T-helper 1 cell treated with Interleukin-12 subunit alpha and Interleukin-12 subunit beta and Interleukin-4 antibody, amounts not matched to agents 30 ng/mL and 1 ng/mL, for 36 hours (primary cell): ENCODE data around the gene RTN4. TPM values are rescaled to one million over a fixed set of nuclear protein-coding genes. Genes with fewer than 3 reads are reported as not detected.
"Not testable (repeated sequence)": the region's sequence is repeated elsewhere in the genome, so short reads cannot be mapped to it uniquely, and the experiment has no call there.

Experiments
- intact Hi-C: fragments of 100-400 bp; cut with micrococcal nuclease; formaldehyde crosslinking; loops from one replicate; pipeline ENCODE4 v1.15.1; 2024
- total RNA-seq: library from RNA; stranded (reverse); gene quantifications from 2 replicates; pipeline ENCODE4 v1.2.3, GENCODE V29; 2022

The RTN4 gene, protein sequence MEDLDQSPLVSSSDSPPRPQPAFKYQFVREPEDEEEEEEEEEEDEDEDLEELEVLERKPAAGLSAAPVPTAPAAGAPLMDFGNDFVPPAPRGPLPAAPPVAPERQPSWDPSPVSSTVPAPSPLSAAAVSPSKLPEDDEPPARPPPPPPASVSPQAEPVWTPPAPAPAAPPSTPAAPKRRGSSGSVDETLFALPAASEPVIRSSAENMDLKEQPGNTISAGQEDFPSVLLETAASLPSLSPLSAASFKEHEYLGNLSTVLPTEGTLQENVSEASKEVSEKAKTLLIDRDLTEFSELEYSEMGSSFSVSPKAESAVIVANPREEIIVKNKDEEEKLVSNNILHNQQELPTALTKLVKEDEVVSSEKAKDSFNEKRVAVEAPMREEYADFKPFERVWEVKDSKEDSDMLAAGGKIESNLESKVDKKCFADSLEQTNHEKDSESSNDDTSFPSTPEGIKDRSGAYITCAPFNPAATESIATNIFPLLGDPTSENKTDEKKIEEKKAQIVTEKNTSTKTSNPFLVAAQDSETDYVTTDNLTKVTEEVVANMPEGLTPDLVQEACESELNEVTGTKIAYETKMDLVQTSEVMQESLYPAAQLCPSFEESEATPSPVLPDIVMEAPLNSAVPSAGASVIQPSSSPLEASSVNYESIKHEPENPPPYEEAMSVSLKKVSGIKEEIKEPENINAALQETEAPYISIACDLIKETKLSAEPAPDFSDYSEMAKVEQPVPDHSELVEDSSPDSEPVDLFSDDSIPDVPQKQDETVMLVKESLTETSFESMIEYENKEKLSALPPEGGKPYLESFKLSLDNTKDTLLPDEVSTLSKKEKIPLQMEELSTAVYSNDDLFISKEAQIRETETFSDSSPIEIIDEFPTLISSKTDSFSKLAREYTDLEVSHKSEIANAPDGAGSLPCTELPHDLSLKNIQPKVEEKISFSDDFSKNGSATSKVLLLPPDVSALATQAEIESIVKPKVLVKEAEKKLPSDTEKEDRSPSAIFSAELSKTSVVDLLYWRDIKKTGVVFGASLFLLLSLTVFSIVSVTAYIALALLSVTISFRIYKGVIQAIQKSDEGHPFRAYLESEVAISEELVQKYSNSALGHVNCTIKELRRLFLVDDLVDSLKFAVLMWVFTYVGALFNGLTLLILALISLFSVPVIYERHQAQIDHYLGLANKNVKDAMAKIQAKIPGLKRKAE
- 71.3 and 81.2 TPM in 2 replicates for total RNA-seq

DNA sequence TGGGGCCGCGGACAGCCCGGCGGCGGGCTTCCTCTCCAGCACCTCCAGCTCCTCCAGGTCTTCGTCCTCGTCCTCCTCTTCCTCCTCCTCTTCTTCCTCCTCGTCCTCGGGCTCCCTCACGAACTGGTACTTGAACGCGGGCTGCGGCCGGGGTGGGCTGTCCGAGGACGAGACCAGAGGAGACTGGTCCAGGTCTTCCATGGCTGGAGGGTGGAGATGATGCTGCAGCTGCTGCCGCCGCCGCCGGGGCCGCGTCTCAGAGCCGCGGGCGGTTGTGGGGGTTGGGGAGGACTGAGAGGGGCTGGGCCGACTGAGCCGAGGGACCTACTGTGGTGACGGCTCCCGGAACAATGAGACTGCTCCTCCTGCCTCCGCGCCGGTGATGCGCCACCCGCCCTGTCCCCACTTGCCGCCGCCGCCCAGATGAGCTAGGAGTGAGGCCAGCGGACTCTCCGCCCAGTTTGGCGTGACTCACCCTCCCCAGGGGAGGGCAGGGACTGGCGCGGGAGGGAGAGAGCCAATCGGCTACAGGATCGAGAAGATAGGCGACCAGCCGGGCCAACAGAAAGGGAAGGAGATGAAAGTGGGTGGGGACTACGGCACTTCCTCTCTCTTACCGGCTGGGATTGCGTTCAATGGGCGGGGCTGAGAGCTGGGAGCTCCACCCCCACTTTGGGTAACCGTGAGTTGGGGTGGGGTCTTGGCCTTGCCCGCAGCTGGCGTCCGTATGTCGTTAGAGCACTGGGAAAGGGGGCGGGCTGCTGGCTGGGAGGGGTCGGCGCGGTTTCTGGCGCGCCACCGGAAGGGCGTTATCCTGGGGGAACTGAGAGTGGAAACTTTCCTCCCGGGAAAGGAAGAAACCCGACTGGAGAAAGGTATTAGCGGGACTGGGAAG lies at the start of gene RTN4:
RTN4 (minus strand) TSS at position 352 of the 895 bp plus-strand sequence; CDS start at position 201, 151 bp downstream.
- intact Hi-C loops: loop anchor here (1.0 to 5.0 kb wide), 19 partner anchors 35 to 1283 kb away; partner anchors contain the start of genes ACYP2, ASB3, CFAP36 and CHAC2

DNA sequence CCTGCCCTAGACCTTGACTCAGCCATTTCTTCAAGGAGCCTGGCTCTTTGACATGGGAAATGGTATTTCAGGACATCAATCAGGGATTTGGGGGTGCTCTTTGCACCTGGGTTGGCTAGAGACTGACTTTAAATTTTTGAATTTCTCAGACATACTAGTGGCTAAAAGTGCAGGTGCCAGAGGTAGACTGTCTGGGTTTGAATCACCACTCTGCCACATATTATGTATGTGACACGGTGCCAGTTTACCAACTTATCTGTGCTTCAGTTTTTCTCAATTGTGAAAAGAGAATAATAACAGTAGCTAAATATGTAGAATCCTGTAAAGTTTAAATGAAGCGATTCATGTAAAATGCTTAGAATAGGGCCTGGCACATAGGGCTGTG lies 49.2 kb upstream of the RTN4 start:
- intact Hi-C loops: no loop called here

DNA sequence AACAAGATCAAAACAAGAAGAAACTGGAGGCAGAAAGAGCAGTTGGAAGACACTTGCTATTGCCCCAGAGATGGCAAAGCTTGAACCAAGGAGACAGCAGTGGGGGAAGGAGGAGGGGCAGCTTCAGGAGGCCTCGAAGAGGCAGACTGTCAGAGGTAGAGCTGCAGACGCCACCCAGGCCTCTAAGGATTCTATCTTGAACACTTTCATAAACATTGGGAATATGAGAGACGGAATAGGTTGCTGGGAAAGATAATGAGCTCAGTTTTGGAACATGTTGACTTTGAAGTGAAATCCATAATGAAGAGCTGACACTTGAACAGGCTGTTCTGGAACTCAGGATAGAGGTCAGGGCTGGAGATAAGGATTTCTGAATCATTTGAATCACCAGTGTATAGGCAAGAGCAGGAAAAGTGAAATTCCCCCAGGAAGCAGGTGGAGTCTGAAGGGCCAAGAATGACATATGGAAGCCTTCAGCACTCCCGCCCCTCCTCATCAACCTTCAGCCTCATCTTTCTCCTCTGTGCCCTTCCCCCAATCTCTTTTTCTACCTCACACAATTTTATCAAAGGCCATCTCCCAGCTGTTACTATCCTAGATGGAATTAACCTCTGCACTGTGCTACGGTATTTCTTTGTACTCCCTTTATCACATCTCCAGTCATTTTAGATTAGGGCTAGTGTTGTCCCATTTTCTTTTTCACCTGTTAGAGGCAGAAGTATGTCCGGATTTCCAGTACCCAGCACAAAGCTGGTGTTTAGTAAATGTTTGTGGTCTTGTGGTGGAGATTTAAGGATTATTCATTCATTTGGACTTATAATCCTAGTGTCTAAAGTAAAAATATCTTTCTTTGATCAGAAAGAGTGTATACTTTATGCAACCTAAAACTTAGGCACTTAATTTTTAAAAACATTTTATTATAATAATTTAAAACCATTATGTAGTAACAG lies 47.5 kb upstream of the RTN4 start:
- intact Hi-C loops: no loop called here

DNA sequence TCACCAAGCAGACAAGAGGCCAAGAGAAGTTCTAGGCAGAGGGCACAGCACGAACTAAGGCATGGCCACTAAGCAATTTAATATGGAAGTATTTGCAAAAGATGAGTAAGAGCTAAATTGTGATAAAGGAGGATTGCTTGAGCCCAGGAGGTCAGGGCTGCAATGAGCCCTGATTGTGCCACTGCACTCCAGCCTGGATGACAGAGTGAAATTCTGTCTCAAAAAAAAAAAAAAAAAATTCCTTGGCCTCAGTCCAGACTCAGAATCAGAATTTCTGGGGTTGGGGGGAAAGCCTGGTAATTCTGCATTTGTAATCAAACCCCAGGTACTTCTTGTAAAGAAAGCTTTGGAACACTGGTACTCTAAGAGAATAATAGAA lies 46.8 kb upstream of the RTN4 start:
- intact Hi-C loops: no loop called here

DNA sequence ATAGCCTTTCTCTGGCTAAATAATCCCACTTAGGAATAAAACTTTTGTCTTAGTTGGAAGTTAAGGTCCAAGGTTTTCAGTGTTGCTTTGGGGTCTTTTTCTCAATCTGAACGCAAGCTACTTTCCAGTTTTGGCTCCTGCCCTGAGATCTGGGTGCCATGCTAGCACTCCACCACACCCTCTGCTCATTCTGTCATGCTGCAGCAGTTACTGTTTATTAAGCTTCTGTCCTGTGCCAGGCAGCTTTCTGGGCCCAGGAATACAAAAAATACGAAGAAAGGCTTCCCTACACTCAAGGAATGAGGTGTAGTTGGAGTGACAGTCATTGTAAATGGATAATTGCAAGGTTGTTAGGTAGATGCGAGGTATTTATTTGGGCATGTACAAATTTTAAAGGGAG lies 46.3 kb upstream of the RTN4 start:
- intact Hi-C loops: no loop called here

DNA sequence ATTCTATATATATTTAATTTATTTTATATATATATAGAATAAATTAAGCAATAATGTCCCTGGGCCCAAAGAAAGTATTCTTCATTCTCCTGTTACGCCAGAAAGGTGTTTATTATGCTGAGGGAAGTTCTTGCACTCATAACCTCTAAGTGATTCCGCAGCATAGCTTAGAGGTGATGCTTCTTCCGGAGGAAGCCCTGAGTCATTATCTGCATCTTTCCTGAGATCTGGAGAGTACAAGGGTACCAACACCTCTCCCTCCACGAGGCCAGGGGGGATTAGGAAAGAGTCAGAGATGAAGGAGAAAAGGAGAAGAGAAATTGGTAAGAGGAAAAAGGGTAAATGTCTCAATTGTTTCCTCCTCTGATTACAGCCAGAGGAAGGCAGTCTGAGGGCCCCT lies 43.1 kb upstream of the RTN4 start:
- intact Hi-C loops: no loop called here

DNA sequence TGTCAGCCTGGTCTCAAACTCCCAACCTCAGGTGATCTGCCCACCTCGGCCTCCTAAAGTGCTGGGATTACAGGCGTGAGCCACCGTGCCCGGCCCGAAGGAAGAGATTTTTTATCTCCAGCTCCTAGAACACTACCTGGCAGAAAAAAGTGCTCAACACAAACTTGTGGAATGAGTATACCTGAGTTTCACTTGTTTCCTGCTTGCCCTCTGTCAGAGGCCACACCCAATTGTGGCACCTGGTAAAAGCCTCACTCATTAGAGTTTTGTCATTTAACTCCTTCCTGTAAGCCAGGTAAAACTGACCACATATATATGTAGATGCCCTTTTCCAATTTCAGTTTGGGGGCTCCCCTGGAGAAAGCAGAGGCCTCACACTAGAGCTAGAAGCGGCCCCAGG lies 42.2 kb upstream of the RTN4 start:
- intact Hi-C loops: no loop called here

DNA sequence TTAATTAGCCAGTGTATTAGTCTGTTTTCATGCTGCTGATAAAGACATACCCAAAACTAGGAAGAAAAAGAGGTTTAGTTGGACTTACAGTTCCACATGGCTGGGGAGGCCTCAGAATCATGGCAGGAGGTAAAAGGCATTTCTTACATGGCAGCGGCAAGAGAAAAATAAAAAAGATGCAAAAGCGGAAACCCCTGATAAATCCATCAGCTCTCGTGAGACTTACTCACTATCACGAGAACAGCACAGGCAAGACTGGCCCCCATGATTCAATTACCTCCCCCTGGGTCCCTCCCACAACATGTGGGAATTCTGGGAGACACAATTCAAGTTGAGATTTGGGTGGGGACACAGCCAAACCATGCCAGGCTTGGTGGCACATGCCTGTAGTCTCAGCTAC lies 41.4 kb upstream of the RTN4 start:
- intact Hi-C loops: not testable (repeated sequence)

DNA sequence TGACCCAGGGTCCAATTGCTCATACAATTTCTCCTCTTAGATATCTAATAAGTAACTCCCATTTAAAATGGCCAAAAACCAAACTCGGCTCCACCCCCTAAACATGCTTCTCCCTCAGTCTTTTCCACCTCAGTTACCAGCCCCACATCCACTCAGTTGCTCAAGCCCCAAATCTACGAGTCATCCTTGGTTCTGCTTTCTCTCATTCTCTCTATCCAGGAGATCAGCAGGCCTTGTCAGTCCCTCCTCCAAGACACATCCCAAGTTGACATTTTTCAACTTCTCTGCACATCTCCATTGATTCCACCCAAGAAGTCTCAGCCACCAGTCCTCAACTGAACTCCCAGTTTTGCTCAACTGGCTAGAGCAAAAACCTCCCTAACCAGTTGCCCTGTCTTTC lies 40.5 kb upstream of the RTN4 start:
- intact Hi-C loops: no loop called here

DNA sequence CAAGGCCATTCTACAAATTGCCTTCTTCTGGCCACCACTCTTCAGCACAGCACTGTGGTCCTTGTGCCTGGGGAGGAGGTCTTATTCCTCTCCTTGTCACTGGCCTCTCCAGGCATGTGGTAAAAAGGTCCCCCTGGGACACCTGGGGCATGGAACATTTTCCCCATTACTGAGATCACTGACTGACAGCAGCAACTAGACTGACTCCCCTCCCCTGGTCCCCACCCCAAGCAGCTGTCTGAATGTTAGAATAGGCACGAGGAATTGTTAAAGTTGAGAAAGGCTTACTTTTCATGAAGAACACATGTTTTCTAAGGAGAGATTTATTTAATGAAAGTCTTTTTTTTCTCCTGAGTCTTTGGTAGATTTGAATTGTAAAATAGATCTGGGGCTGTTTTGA lies 39.5 kb upstream of the RTN4 start:
- intact Hi-C loops: no loop called here

DNA sequence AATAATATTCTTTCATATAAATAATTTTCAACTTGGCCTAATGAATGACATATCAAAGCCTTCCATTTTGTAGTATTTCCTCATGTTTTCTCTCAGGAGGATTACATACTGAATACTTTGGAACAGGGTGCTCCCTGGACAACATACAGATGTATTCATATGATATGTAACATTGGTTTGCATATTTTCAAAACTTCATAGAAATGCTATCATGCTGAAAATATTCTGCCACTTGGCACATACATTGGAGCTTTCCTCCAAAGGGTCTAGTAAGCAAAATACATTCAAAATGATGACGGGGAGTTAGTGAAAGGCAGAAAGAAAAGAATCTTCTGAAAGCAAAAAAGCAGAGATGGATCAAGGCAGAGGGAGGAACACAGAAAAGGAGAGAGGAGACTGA lies 38.1 kb upstream of the RTN4 start:
- intact Hi-C loops: no loop called here

DNA sequence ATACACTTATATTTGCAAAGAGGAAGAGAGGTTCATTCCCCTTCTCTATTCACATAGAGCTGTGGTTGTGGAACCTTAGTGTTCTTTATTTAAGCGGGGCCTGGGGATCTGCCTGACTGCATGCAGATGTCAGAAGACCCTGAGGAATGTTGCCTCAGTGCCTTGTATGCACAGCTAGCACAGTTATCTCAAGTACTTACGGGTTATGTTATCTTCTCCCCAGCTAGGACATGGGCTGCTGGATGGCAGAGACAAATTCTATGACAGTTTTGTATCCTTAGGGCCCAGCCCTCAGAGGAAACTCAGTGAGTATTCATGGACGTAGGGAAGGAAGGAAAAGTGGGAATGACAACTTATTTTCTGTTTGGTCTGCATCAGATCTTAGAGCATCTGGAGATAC lies 37.7 kb upstream of the RTN4 start:
- intact Hi-C loops: no loop called here

DNA sequence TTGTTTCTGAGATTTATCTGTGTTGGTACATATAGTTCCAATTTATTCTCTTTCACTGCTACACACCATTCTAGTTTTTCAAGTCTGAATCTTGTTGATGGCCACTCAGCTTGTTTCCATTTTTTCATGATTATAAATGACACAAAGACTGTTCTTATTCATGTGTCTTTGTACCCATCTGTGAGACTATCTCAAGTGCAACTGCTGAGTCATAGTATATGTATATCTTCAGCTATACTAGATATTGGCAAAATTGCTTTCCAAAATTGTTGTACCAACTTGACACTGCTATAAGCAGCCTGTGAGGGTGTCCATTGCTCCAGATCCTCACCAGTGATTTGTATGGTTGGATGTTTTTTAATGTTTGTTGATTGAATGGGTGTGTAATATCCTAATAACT lies 37.2 kb upstream of the RTN4 start:
- intact Hi-C loops: no loop called here

DNA sequence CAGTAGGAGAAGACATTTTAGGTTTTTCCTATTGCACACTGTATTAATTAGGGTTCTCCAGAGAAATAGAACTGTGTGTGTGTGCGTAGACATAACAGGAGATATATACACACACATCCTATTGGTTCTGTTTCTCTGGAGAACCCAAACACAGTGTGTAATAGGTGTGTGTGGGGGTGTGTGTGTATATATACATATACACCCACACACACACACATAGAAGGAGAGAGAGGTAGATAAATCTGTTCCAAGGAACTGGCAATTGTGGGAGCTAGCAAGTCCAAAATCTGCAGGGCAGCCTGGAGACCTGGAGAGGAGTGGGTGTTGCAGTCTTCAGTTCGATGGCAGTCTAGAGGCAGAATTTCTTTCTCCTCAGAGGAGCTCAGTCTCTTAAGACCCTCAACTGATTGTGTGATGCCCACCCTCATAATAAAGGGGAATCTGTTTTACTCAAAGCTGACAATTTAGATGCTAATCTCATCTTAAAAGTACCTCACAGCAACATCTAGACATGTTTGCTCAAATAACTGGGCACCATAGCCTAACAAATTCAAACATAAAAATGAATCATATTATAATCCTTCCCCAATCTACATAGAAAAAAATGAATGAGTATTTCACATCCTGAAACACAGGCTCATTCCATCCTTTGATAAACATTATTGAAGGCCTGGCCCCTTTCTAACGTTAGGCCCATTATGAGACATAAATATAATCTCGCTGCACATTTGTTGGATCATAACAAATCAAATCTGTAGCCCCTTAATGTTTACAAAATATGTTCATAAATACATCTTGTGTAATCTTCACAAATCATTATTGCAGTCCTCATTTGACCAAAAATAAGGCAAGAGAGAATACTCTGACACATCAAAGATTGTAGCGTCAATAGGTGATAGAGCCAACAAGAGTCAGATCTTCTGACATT lies 35.1 kb upstream of the RTN4 start:
- intact Hi-C loops: no loop called here

DNA sequence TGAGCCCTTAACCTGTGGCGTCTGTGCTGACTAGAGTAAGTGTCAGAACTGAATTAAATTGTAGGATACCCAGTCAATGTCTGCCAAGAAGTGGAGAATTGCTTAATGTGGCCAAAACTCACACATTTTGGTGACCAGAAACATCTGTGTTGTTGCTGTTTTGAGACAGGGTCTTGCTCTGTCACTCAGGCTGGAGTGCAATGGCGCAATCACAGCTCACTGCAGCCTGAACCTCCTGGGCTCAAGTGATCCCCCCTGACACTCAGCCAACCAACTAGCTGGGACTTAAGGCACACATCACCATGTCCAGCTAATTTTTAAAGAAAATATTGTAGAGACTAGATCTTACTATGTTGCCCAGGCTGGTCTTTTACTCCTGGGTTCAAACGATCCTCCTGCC lies 34.4 kb upstream of the RTN4 start:
- intact Hi-C loops: no loop called here

DNA sequence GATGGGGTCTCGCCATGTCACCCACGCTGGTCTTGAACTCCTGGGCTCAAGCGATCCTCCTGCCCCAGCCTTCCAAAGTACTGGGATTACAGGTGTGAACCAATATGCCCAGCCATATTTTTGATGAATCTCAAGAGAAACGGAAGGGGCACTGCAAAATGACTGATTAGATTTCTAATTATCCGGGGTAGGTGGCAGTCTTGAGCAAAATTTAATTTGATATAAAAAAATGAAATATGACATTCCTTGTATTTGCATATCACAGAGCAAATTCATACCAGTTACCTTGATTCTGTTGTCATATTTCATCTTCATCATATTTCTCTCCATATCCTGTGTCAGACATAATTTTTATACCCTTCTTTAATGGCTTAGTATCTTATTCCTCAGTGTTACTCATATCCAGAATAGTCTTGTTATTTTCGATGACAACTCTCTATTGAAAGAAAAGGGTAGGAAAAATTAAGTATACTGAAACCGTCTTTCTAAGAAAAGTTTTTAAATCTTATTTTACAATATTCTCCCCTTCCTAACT lies 30.0 kb upstream of the RTN4 start:
- intact Hi-C loops: no loop called here

DNA sequence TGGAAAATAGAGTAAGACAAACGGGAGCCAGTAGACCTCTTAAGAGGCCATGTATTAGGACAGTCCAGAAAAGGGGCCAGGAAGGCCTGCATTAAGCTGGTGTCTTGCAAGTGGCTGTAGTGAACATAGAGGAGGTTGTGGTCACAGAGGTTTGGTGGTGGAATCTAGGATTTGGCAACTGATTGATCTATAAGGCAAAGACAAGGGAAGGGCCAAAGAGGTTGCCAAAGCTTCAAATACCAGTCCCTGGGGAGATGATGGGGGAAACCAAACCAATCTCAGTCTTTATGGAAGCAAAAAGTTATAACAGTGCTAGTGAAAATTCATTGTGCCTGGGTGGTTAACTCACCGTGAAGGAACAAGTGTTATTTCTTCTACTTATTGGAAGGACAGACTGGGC lies 28.7 kb upstream of the RTN4 start:
- intact Hi-C loops: no loop called here

DNA sequence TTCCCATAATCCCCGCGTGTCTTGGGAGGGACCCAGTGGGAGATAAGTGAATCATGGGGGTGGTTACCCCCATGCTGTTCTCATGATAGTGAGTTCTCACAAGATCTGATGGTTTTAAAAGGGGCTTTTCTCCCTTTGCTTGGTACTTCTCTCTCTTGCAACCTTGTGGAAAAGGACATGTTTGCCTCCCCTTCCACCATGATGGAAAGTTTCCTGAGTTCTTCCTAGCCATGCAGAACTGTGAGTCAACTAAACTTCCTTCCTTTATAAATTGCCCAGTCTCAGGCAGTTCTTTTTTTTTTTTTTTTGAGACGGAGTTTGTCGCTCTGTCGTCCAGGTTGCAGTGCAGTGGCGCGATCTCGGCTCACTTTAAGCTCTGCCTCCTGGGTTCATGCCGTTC lies 26.5 kb upstream of the RTN4 start:
- intact Hi-C loops: no loop called here
